Measurements from ENCODE around the gene TCTA.

The TCTA gene

GRCh38 chr3:49428752-49429080, 16.5 kb downstream of the TCTA start:
- H3K4me3 ChIP-seq (ENCODE audit: low read depth, low read length), result peak overlapping the region; percentile 85
- DNase-seq (ENCODE audit: low read depth), result no peak
- peak; percentile 21 for TF ChIP-seq CTCF (conservative IDR thresholded peaks at IDR 0.05; ENCODE audit: low read depth, low read length)

DNA sequence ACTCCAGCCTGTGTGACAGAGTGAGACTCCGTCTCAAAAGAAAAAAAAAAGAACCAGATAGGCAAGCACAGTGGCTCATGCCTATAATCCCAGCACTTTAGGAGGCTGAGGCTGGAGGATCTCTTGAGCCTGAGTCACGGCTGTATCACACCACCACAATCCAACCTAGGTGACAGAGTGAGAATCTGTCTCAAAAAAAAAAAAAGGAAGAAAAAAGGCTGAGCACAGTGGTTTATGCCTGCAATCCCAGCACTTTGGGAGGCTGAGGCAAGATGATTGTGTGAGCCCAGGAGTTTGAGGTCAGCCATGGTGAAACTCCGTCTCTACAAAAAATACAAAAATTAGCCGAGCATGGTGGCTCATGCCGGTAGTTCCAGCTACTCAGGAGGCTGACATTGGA, 22.5 kb downstream of the TCTA start:
- H3K4me3 ChIP-seq (ENCODE audit: low read depth, low read length), result no peak overlapping the region
- no peak for TF ChIP-seq CTCF (conservative IDR thresholded peaks at IDR 0.05; ENCODE audit: low read depth, low read length)
- no peak for DNase-seq (ENCODE audit: low read depth)

DNA sequence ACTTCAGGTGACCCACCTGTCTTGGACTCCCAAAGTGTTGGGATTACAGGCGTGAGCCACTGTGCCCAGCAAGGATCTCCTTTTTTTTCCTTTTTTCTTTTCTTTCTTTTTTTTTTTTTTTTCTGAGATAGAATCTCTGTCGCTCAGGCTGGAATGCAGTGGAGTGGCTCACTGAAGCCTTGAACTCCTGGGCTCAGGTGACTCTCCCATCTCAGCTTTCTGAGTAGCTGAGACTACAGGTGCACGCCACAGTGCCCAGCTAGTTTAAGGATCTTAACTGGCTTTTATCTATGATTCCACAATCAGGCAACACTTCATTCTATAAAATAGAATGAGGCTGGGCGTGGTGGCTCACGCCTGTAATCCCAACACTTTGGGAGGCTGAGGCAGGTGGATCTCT, 33.2 kb downstream of the TCTA start:
- no peak overlapping the region for H3K4me3 ChIP-seq (ENCODE audit: low read depth, low read length)
- DNase-seq (ENCODE audit: low read depth), result no peak
- no peak for TF ChIP-seq CTCF (conservative IDR thresholded peaks at IDR 0.05; ENCODE audit: low read depth, low read length)

DNA sequence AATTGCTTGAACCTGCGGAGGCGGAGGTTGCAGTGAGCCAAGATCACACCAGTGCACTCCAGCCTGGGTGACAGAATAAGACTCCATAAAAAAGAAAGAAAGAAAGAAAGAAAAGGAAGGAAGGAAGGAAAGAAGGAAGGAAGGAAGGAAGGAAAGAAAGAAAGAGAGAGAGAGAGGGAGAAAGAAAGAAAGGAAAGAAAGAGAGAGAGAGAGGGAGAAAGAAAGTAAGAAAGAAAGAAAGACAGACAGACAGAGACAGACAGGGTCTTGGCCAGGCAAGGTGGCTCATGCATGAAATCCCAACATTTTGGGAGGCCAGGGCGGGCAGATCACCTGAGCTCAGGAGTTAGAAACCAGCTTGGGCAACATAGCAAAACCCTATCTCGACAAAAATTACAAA, 41.4 kb downstream of the TCTA start:
- H3K4me3 ChIP-seq (ENCODE audit: low read depth, low read length), result no peak overlapping the region
- DNase-seq (ENCODE audit: low read depth), result no peak
- no peak for TF ChIP-seq CTCF (conservative IDR thresholded peaks at IDR 0.05; ENCODE audit: low read depth, low read length)

- DNase-seq (ENCODE audit: low read depth), result no peak
- TF ChIP-seq CTCF (conservative IDR thresholded peaks at IDR 0.05; ENCODE audit: low read depth, low read length), result peak; percentile 12
- H3K4me3 ChIP-seq (ENCODE audit: low read depth, low read length), result no peak overlapping the region
Observed at GRCh38 chr3:49454458-49454857, 42.2 kb downstream of the TCTA start.

- no peak for DNase-seq (ENCODE audit: low read depth)
- H3K4me3 ChIP-seq (ENCODE audit: low read depth, low read length), result no peak overlapping the region
- TF ChIP-seq CTCF (conservative IDR thresholded peaks at IDR 0.05; ENCODE audit: low read depth, low read length), result no peak
Observed at GRCh38 chr3:49454898-49455681, 42.9 kb downstream of the TCTA start.

DNA sequence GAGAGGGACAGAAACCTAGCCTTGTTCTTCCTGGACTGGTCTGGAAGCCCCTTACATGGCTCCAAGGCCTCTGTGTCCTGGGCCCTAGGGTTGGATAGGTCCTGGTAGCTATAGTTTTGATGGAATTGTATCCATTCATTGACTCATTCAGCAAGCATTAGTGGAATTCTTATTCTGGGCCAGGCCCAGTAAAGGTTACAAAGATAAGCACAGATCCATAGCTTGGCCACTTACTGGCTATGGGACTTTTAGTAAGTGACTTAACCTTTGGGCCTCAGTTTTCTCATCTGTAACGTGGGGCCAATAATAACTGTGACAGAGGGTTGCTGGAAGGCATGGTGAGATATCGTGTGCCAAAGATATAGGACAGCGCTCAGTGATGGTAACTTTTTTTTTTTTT, 44.2 kb downstream of the TCTA start:
- no peak for TF ChIP-seq CTCF (conservative IDR thresholded peaks at IDR 0.05; ENCODE audit: low read depth, low read length)
- no peak overlapping the region for H3K4me3 ChIP-seq (ENCODE audit: low read depth, low read length)
- DNase-seq (ENCODE audit: low read depth), result peak; percentile 15

Measured in choroid plexus epithelial cell (primary cell).